Right atrium auricular region (tissue), 2 donors: Measurements from ENCODE around the gene NUPR1. TPM values are rescaled to one million over a fixed set of nuclear protein-coding genes. Genes with fewer than 3 reads are reported as not detected.
"Not testable (repeated sequence)": the region's sequence is repeated elsewhere in the genome, so short reads cannot be mapped to it uniquely, and the experiment has no call there.

Experiments used
- DNase-seq: peaks from one replicate; pipeline ENCODE4 v3.0.0-alpha.2; 2019; ENCODE audit warnings: low spot score
- H3K27ac ChIP-seq, 2 donors: fragments of 200-600 bp; sonication (generic); 1 replicate in 1 of 2; 2 replicates in 1 of 2; pipeline ENCODE4 v1.5.1; 2016 to 2019
- H3K27me3 ChIP-seq, 2 donors: fragments of 200-600 bp; sonication (generic); one replicate each; pipeline versions ENCODE4 v1.5.1 to v1.6.0; 2017 to 2019
- H3K36me3 ChIP-seq: fragments of 200-600 bp; sonication (generic); one replicate; pipeline ENCODE4 v1.5.1; 2016
- H3K4me1 ChIP-seq, 2 donors: fragments of 200-600 bp; sonication (generic); one replicate each; pipeline versions ENCODE4 v1.5.1 to v1.6.0; 2017 to 2019
- H3K4me3 ChIP-seq, 2 donors: fragments of 200-600 bp; sonication (generic); 1 replicate in 1 of 2; 2 replicates in 1 of 2; pipeline ENCODE4 v1.5.1; 2017 to 2019; ENCODE audit warnings: mild to moderate bottlenecking in 1 of 2, moderate library complexity in 1 of 2
- H3K9me3 ChIP-seq, 2 donors: fragments of 200-600 bp; sonication (generic); one replicate each; pipeline ENCODE4 v1.5.1; 2019
- CTCF ChIP-seq, 2 donors: fragments of 200-600 bp; sonication (generic); IDR thresholded peaks; one replicate each; pipeline ENCODE4 v1.5.1; 2019; ENCODE audit warnings: antibody characterized with exemption in 2 of 2
- total RNA-seq, 2 donors: library from RNA; depleted of rRNA; stranded (reverse); fragments of >200 nt; gene quantifications; one replicate each; pipeline ENCODE4 v1.1.0, GENCODE V29; 2016

Gene NUPR1
- total RNA-seq, 2 donors from 2014 or later, result 12.4 to 26.9 TPM

- Histone ChIP-seq H3K27ac (no peak overlapping the region), H3K27me3 (no peaks in the 10 kb centered on the region), H3K4me1 (no peaks in the 10 kb centered on the region), H3K9me3 (no peaks in the 10 kb centered on the region), H3K36me3 (no peaks in the 10 kb centered on the region), H3K4me3 (no peak overlapping the region)
- TF ChIP-seq CTCF (IDR thresholded peaks at IDR 0.05), result no peak
- DNase-seq, result no peak
Measured at GRCh38 chr16:28504707-28505404, 33.9 kb downstream of the NUPR1 start.

GRCh38 chr16:28503470-28504259 is 35.1 kb downstream of the NUPR1 start:
- Histone ChIP-seq H3K27me3 (no peaks in the 10 kb centered on the region), H3K27ac (no peak overlapping the region), H3K9me3 (no peaks in the 10 kb centered on the region), H3K4me3 (no peak overlapping the region), H3K36me3 (no peaks in the 10 kb centered on the region), H3K4me1 (no peaks in the 10 kb centered on the region)
- no peak for DNase-seq
- TF ChIP-seq CTCF (IDR thresholded peaks at IDR 0.05), result no peak

GRCh38 chr16:28502290-28502689 is 36.5 kb downstream of the NUPR1 start:
- TF ChIP-seq CTCF (IDR thresholded peaks at IDR 0.05), result no peak
- Histone ChIP-seq H3K4me1 (no peaks in the 10 kb centered on the region), H3K36me3 (no peaks in the 10 kb centered on the region), H3K9me3 (no peaks in the 10 kb centered on the region), H3K27ac (no peak overlapping the region), H3K4me3 (no peak overlapping the region), H3K27me3 (no peaks in the 10 kb centered on the region)
- no peak for DNase-seq

- no peaks in the 10 kb centered on the region for H3K9me3 ChIP-seq
- DNase-seq, result no peak
- H3K36me3 ChIP-seq, result no peaks in the 10 kb centered on the region
- no peaks in the 10 kb centered on the region for H3K27me3 ChIP-seq
- H3K27ac ChIP-seq, result no peak overlapping the region
- TF ChIP-seq CTCF (IDR thresholded peaks at IDR 0.05), result no peak
- H3K4me3 ChIP-seq, result no peak overlapping the region
- no peaks in the 10 kb centered on the region for H3K4me1 ChIP-seq
Measured at GRCh38 chr16:28501258-28502232, 37.2 kb downstream of the NUPR1 start.

GRCh38 chr16:28500476-28501180 is 38.1 kb downstream of the NUPR1 start:
- not testable (repeated sequence) for H3K27ac ChIP-seq, H3K4me3 ChIP-seq, H3K27me3 ChIP-seq, DNase-seq, H3K9me3 ChIP-seq, H3K36me3 ChIP-seq, H3K4me1 ChIP-seq
